ENCODE data around the gene MCEMP1. TPM values are rescaled to one million over a fixed set of nuclear protein-coding genes. Genes with fewer than 3 reads are reported as not detected.

The MCEMP1 gene
- total RNA-seq, 4 donors from 2014 or later: 0.29 to 0.97 TPM; not detected in 2

- peaks cover 0 to 22% (median 8%) of the 10 kb centered on the region in 3 donors for H3K36me3 ChIP-seq
- intact Hi-C loops (cut with DNase I): no loop called here
- H3K9me3 ChIP-seq: no peaks in the 10 kb centered on the region
- peak within 1 kb of the TSS; percentile 73 to 87 (median 82) for H3K4me3 ChIP-seq
- peak within 1 kb of the TSS; percentile 87 to 93 (median 90) for H3K27ac ChIP-seq
- H3K4me1 ChIP-seq: peaks cover 0 to 38% (median 0%) of the 10 kb centered on the region in 3 donors
- TF ChIP-seq CTCF (IDR thresholded peaks at IDR 0.05) (peak in 4 of 6 experiments; percentile 14 to 46 (median 39)), POLR2A (IDR thresholded peaks at IDR 0.05) (peak in 1 of 4 donors; percentile 77)
- H3K27me3 ChIP-seq: peaks cover 0 to 42% (median 0%) of the 10 kb centered on the region in 4 donors
- WGBS, 2 donors: 13% methylated on average over 17 of the region's 61 CpGs; no CpG with 5 or more reads in 1 of the 2 donors
- DNase-seq: peak; percentile 40
These were observed 40.1 kb upstream of the MCEMP1 start, which contains the start of gene STXBP2 for GRCh38 chr19:7636691-7637373. STXBP2 (plus strand) TSS chr19:7637110; CDS start chr19:7637150, 40 bp downstream.

GRCh38 chr19:7637374-7638256 lies 39.3 kb upstream of the MCEMP1 start:
- Histone ChIP-seq H3K9me3 (no peaks in the 10 kb centered on the region), H3K4me3 (peak overlapping the region; percentile 73 to 87 (median 82)), H3K36me3 (peaks cover 0 to 22% (median 1%) of the 10 kb centered on the region in 3 donors), H3K4me1 (peaks cover 0 to 37% (median 0%) of the 10 kb centered on the region in 3 donors), H3K27ac (peak overlapping the region; percentile 87 to 93 (median 90)), H3K27me3 (peaks cover 0 to 42% (median 0%) of the 10 kb centered on the region in 4 donors)
- no peak for DNase-seq
- TF ChIP-seq POLR2A (IDR thresholded peaks at IDR 0.05) (no peak), CTCF (IDR thresholded peaks at IDR 0.05) (no peak)
- intact Hi-C loops (cut with DNase I): no loop called here
- WGBS, 2 donors: 52 to 93% methylated on average over 5 to 14 of the region's 30 CpGs

- intact Hi-C loops (cut with DNase I): no loop called here
- H3K4me3 ChIP-seq: no peak overlapping the region
- 68 to 86% methylated on average over 6 to 9 of the region's 12 CpGs for whole genome bisulfite sequencing, 2 donors
- H3K27me3 ChIP-seq: peaks cover 0 to 52% (median 0%) of the 10 kb centered on the region in 4 donors
- H3K4me1 ChIP-seq: peaks cover 0 to 37% (median 0%) of the 10 kb centered on the region in 3 donors
- H3K9me3 ChIP-seq: no peaks in the 10 kb centered on the region
- H3K27ac ChIP-seq: no peak overlapping the region
- no peak for TF ChIP-seq POLR2A (IDR thresholded peaks at IDR 0.05)
- TF ChIP-seq CTCF (IDR thresholded peaks at IDR 0.05): no peak
- DNase-seq: no peak
- H3K36me3 ChIP-seq: peaks cover 0 to 21% (median 0%) of the 10 kb centered on the region in 3 donors
These were observed 38.0 kb upstream of the MCEMP1 start for GRCh38 chr19:7638802-7639465.

- no peak overlapping the region for H3K4me3 ChIP-seq
- peaks cover 0 to 37% (median 0%) of the 10 kb centered on the region in 3 donors for H3K4me1 ChIP-seq
- WGBS, 2 donors: 91 to 95% methylated on average over 9 to 11 of the region's 13 CpGs
- intact Hi-C loops (cut with DNase I): no loop called here
- peaks cover 0 to 60% (median 0%) of the 10 kb centered on the region in 4 donors for H3K27me3 ChIP-seq
- no peak overlapping the region for H3K27ac ChIP-seq
- TF ChIP-seq CTCF (IDR thresholded peaks at IDR 0.05) (no peak), POLR2A (IDR thresholded peaks at IDR 0.05) (no peak)
- H3K36me3 ChIP-seq: peaks cover 0 to 29% (median 0%) of the 10 kb centered on the region in 3 donors
- no peaks in the 10 kb centered on the region for H3K9me3 ChIP-seq
- DNase-seq: no peak
These were observed 37.0 kb upstream of the MCEMP1 start for GRCh38 chr19:7639863-7640348.

All from esophagus squamous epithelium (tissue), 5 donors.